H9 (cell line): ENCODE data around the gene MAS1. TPM values are rescaled to one million over a fixed set of nuclear protein-coding genes. Genes with fewer than 3 reads are reported as not detected.
"Not testable (repeated sequence)": the region's sequence is repeated elsewhere in the genome, so short reads cannot be mapped to it uniquely, and the experiment has no call there.

Experiments used
- DNase-seq: peaks from one replicate; pipeline ENCODE4 v3.0.0-alpha.2; 2017
- H2AFZ ChIP-seq: one replicate; pipeline ENCODE4 v1.6.1; 2013; ENCODE audit warnings: mild to moderate bottlenecking, low read length, control low read depth, moderate library complexity
- H2AK5ac ChIP-seq: 2 replicates; pipeline ENCODE4 v1.6.1; 2013; ENCODE audit warnings: low read length, control low read depth, mixed read lengths; ENCODE audit not compliant: insufficient read length
- H2BK120ac ChIP-seq: one replicate; pipeline ENCODE4 v1.6.1; 2013; ENCODE audit warnings: low read depth, mild to moderate bottlenecking, low read length, control low read depth, inconsistent platforms; ENCODE audit not compliant: poor library complexity, severe bottlenecking
- H2BK12ac ChIP-seq: 2 replicates; pipeline ENCODE4 v1.6.1; 2013; ENCODE audit warnings: low read length, control low read depth, mixed read lengths, low read depth; ENCODE audit not compliant: insufficient read length
- H2BK15ac ChIP-seq: 2 replicates; pipeline ENCODE4 v1.6.1; 2013; ENCODE audit warnings: low read depth, low read length, control low read depth
- H2BK20ac ChIP-seq: one replicate; pipeline ENCODE4 v1.6.1; 2013; ENCODE audit warnings: low read depth, mild to moderate bottlenecking, low read length, control low read depth, inconsistent platforms; ENCODE audit not compliant: poor library complexity, severe bottlenecking
- H2BK5ac ChIP-seq: 2 replicates; pipeline ENCODE4 v1.6.1; 2013; ENCODE audit warnings: low read length, control low read depth, mixed read lengths; ENCODE audit not compliant: insufficient read length
- H3K14ac ChIP-seq: 2 replicates; pipeline ENCODE4 v1.6.1; 2013; ENCODE audit warnings: low read length, control low read depth; ENCODE audit not compliant: insufficient read depth
- H3K18ac ChIP-seq: 2 replicates; pipeline ENCODE4 v1.6.1; 2013; ENCODE audit warnings: low read depth, mild to moderate bottlenecking, mixed read lengths, low read length, control low read depth; ENCODE audit not compliant: insufficient read length
- H3K23ac ChIP-seq: 2 replicates; pipeline ENCODE4 v1.6.1; 2013; ENCODE audit warnings: low read length, control low read depth, mixed read lengths, low read depth; ENCODE audit not compliant: insufficient read length
- H3K23me2 ChIP-seq: 2 replicates; pipeline ENCODE4 v1.6.1; 2013; ENCODE audit warnings: low read depth, mild to moderate bottlenecking, mixed read lengths, low read length, control low read depth; ENCODE audit not compliant: insufficient read length, poor library complexity, severe bottlenecking
- H3K27ac ChIP-seq: 2 replicates; pipeline ENCODE4 v1.5.1; 2013; ENCODE audit warnings: low read length, control low read depth, mixed read lengths, low read depth; ENCODE audit not compliant: insufficient read length
- H3K27me3 ChIP-seq: 2 replicates; pipeline ENCODE4 v1.6.1; 2013; ENCODE audit warnings: low read length, control low read depth, inconsistent platforms; ENCODE audit not compliant: insufficient read depth
- H3K4ac ChIP-seq: 2 replicates; pipeline ENCODE4 v1.6.1; 2013; ENCODE audit warnings: low read depth, mild to moderate bottlenecking, control low read depth, inconsistent platforms, low read length, moderate library complexity
- H3K4me1 ChIP-seq: 2 replicates; pipeline ENCODE4 v1.6.1; 2013; ENCODE audit warnings: low read length, control low read depth, inconsistent platforms; ENCODE audit not compliant: insufficient read depth
- H3K4me2 ChIP-seq: 2 replicates; pipeline ENCODE4 v1.6.1; 2013; ENCODE audit warnings: low read length, control low read depth, mixed read lengths; ENCODE audit not compliant: insufficient read length, insufficient read depth
- H3K56ac ChIP-seq: 2 replicates; pipeline ENCODE4 v1.6.1; 2013; ENCODE audit warnings: low read depth, mild to moderate bottlenecking, mixed read lengths, low read length, control low read depth; ENCODE audit not compliant: insufficient read length
- H3K79me1 ChIP-seq: 2 replicates; pipeline ENCODE4 v1.6.1; 2013; ENCODE audit warnings: low read depth, mild to moderate bottlenecking, moderate library complexity, low read length, control low read depth, inconsistent platforms; ENCODE audit not compliant: insufficient read depth, poor library complexity, severe bottlenecking
- H3K79me2 ChIP-seq: 2 replicates; pipeline ENCODE4 v1.6.1; 2013; ENCODE audit warnings: low read length, control low read depth, inconsistent platforms; ENCODE audit not compliant: insufficient read depth
- H3K9ac ChIP-seq: 2 replicates; pipeline ENCODE4 v1.6.1; 2013; ENCODE audit warnings: low read length, control low read depth, mixed read lengths; ENCODE audit not compliant: insufficient read length; ENCODE audit errors: extremely low read depth
- H3K9me3 ChIP-seq: one replicate; pipeline ENCODE4 v1.6.1; 2013; ENCODE audit warnings: low read depth, low read length, inconsistent platforms; ENCODE audit not compliant: control insufficient read depth
- H3T11ph ChIP-seq: one replicate; pipeline ENCODE4 v1.6.1; 2013; ENCODE audit warnings: mild to moderate bottlenecking, low read length, control low read depth, inconsistent platforms
- H4K20me1 ChIP-seq: one replicate; pipeline ENCODE4 v1.6.1; 2013; ENCODE audit not compliant: control insufficient read depth, insufficient read length, insufficient read depth
- H4K5ac ChIP-seq: 2 replicates; pipeline ENCODE4 v1.6.1; 2013; ENCODE audit warnings: low read depth, mild to moderate bottlenecking, mixed read lengths, low read length, control low read depth; ENCODE audit not compliant: insufficient read length
- H4K8ac ChIP-seq: replicated peaks from 2 replicates; pipeline ENCODE4 v1.6.1; 2013; ENCODE audit warnings: low read length, control low read depth, mixed read lengths, low read depth; ENCODE audit not compliant: insufficient read length
- H4K91ac ChIP-seq: 2 replicates; pipeline ENCODE4 v1.6.1; 2013; ENCODE audit warnings: low read depth, mild to moderate bottlenecking, moderate library complexity, mixed read lengths, low read length, control low read depth; ENCODE audit not compliant: insufficient read length
- H3K27ac Mint-ChIP-seq, 3 experiments: 2 replicates in 2 of 3; 3 replicates in 1 of 3; pipeline ENCODE4 v1.8.0; 2020 to 2021; ENCODE audit warnings: mixed read lengths in 3 of 3, mild to moderate bottlenecking in 1 of 3, moderate library complexity in 1 of 3
- H3K27me3 Mint-ChIP-seq: 2 replicates; pipeline ENCODE4 v1.8.0; 2021; ENCODE audit warnings: low read depth, mild to moderate bottlenecking, moderate library complexity, mixed read lengths
- H3K36me3 Mint-ChIP-seq, 3 experiments: 2 replicates in 2 of 3; 3 replicates in 1 of 3; pipeline ENCODE4 v1.8.0; 2020 to 2021; ENCODE audit warnings: low read depth in 3 of 3, mixed read lengths in 3 of 3; ENCODE audit not compliant: insufficient read depth in 1 of 3
- H3K4me1 Mint-ChIP-seq, 2 experiments: 2 replicates each; pipeline ENCODE4 v1.8.0; 2020; ENCODE audit warnings: mixed read lengths in 2 of 2
- H3K4me3 Mint-ChIP-seq, 2 experiments: 2 replicates in 1 of 2; 3 replicates in 1 of 2; pipeline ENCODE4 v1.8.0; 2020 to 2021; ENCODE audit warnings: mild to moderate bottlenecking in 2 of 2, mixed read lengths in 2 of 2, moderate library complexity in 1 of 2
- H3K9me3 Mint-ChIP-seq, 2 experiments: 2 replicates in 1 of 2; 3 replicates in 1 of 2; pipeline ENCODE4 v1.8.0; 2020; ENCODE audit warnings: mild to moderate bottlenecking in 2 of 2, mixed read lengths in 2 of 2, moderate library complexity in 1 of 2
- WGBS: extraction: QIAGEN DNeasy Blood & Tissue Kit; methylation state at CpG from one replicate; pipeline ENCODE4 v1.1.7; 2013; ENCODE audit warnings: missing lambda C conversion rate, low lambda C conversion rate, mixed read lengths; ENCODE audit not compliant: insufficient read length; ENCODE audit errors: extremely low coverage; 5-methylcytosine and 5-hydroxymethylcytosine counted together
- total RNA-seq: library from RNA; stranded (reverse); gene quantifications from 2 replicates; pipeline ENCODE4 v1.2.1, GENCODE V29; 2021
- TF ChIP-seq, protein P1 (sequence below): fragments of 200-600 bp; sonication (generic); conservative IDR thresholded peaks from 3 replicates; pipeline ENCODE4 v1.8.0; 2021; ENCODE audit warnings: antibody characterized with exemption, mild to moderate bottlenecking

The MAS1 gene
- total RNA-seq, 1 experiment from 2014 or later, result 0.02 TPM

DNA sequence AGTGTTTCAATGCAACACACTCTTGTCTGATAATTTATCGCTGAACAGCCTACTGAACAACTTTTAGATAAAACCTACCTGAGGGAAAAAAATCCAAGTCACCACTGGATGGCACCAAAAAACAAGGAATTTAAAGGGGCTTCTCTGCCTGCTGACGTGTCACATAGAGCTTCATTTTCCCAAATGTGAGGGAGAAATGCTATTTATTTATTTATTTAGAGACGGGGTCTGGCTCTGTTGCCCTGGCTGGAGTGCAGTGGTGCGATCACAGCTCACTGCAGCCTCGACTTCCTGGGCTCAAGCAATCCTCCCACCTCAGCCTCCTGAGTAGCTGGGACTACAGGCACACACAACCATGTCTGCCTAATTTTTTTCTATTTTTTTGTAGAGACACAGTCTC, 27.4 kb upstream of the MAS1 start:
- not testable (repeated sequence) for H3K4me1 Mint-ChIP-seq, H3T11ph ChIP-seq, H2AFZ ChIP-seq, H4K5ac ChIP-seq, H3K4ac ChIP-seq, H2BK15ac ChIP-seq, H3K27ac ChIP-seq, H4K91ac ChIP-seq, H3K4me2 ChIP-seq, H3K14ac ChIP-seq, H3K27me3 Mint-ChIP-seq, H3K79me2 ChIP-seq, H3K27me3 ChIP-seq, H3K9ac ChIP-seq, H3K36me3 Mint-ChIP-seq, H4K20me1 ChIP-seq, H2BK120ac ChIP-seq, H3K4me3 Mint-ChIP-seq, H2BK5ac ChIP-seq, H3K27ac Mint-ChIP-seq, H3K56ac ChIP-seq, H3K23ac ChIP-seq, DNase-seq, H3K9me3 Mint-ChIP-seq, H4K8ac ChIP-seq, H3K18ac ChIP-seq, H3K79me1 ChIP-seq, H3K4me1 ChIP-seq, H2BK12ac ChIP-seq, H3K9me3 ChIP-seq, H3K23me2 ChIP-seq, H2BK20ac ChIP-seq, H2AK5ac ChIP-seq
- TF ChIP-seq, protein P1, sequence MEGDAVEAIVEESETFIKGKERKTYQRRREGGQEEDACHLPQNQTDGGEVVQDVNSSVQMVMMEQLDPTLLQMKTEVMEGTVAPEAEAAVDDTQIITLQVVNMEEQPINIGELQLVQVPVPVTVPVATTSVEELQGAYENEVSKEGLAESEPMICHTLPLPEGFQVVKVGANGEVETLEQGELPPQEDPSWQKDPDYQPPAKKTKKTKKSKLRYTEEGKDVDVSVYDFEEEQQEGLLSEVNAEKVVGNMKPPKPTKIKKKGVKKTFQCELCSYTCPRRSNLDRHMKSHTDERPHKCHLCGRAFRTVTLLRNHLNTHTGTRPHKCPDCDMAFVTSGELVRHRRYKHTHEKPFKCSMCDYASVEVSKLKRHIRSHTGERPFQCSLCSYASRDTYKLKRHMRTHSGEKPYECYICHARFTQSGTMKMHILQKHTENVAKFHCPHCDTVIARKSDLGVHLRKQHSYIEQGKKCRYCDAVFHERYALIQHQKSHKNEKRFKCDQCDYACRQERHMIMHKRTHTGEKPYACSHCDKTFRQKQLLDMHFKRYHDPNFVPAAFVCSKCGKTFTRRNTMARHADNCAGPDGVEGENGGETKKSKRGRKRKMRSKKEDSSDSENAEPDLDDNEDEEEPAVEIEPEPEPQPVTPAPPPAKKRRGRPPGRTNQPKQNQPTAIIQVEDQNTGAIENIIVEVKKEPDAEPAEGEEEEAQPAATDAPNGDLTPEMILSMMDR, result peak; percentile 74
- WGBS, result no CpG with 5 or more reads among the region's 5 CpGs
